ENCODE data around the gene E2F6. TPM values are rescaled to one million over a fixed set of nuclear protein-coding genes. Genes with fewer than 3 reads are reported as not detected.

The E2F6 gene
- total and polyA plus RNA-seq, 2 of the 13 experiments (the other 11 are each of a cell fraction or from before 2014, with no cell fraction given), result 27.3 to 36.0 TPM

GRCh38 chr2:11505652-11506610 is 40.0 kb upstream of the E2F6 start (continued):
- TF ChIP-seq ZFYVE20 (CRISPR knock-in tag; IDR thresholded peaks at IDR 0.05; ENCODE audit: borderline replicate concordance, low read depth), result no peak
- peak; percentile 56 for TF ChIP-seq NR2F6 (IDR thresholded peaks at IDR 0.05)
- peak; percentile 72; the same call in 1 of the 2 replicates for TF ChIP-seq NR2F6 (CRISPR knock-in tag; IDR thresholded peaks at IDR 0.05)
- peak; percentile 25; the same call in 1 of the 2 replicates for TF ChIP-seq GABPB1 (CRISPR knock-in tag; IDR thresholded peaks at IDR 0.05)
- TF ChIP-seq PAX8 (CRISPR knock-in tag; IDR thresholded peaks at IDR 0.05; ENCODE audit: borderline replicate concordance), result 0 out of 2 replicates have a peak, but pooled peaks have one; percentile 50
- TF ChIP-seq SATB2 (CRISPR knock-in tag; IDR thresholded peaks at IDR 0.05), result no peak
- peak; percentile 72 for TF ChIP-seq POLR2G (IDR thresholded peaks at IDR 0.05; ENCODE audit: low read depth, low read length)
- peak; percentile 16; the same call in 1 of the 2 replicates for TF ChIP-seq SP4 (CRISPR knock-in tag; IDR thresholded peaks at IDR 0.05)
- TF ChIP-seq ZNF619 (CRISPR knock-in tag; IDR thresholded peaks at IDR 0.05), result 0 out of 2 replicates have a peak, but pooled peaks have one; percentile 59
- TF ChIP-seq HOXA7 (CRISPR knock-in tag; IDR thresholded peaks at IDR 0.05), result no peak
- TF ChIP-seq ZBTB25 (CRISPR knock-in tag; IDR thresholded peaks at IDR 0.05), result peak; percentile 78; the same call in 1 of the 2 replicates
- TF ChIP-seq ZNF468 (CRISPR knock-in tag; IDR thresholded peaks at IDR 0.05), result no peak
- TF ChIP-seq ZNF414 (CRISPR knock-in tag; IDR thresholded peaks at IDR 0.05), result peak; percentile 34; the same call in 1 of the 2 replicates
- TF ChIP-seq BRCA1 (CRISPR knock-in tag; IDR thresholded peaks at IDR 0.05), result peak; percentile 73; the same call in 1 of the 2 replicates
- TF ChIP-seq ZNF710 (CRISPR knock-in tag; IDR thresholded peaks at IDR 0.05; ENCODE audit: borderline replicate concordance), result no peak; the same call in none of the 2 replicates
- TF ChIP-seq MXD3 (CRISPR knock-in tag; IDR thresholded peaks at IDR 0.05), result peak; percentile 25
- TF ChIP-seq HMG20A (CRISPR knock-in tag; IDR thresholded peaks at IDR 0.05; ENCODE audit: borderline replicate concordance), result peak; percentile 89
- peak; percentile 82 for TF ChIP-seq ELF3 (CRISPR knock-in tag; IDR thresholded peaks at IDR 0.05)
- peak; percentile 91 for TF ChIP-seq TOPORS (CRISPR knock-in tag; IDR thresholded peaks at IDR 0.05)
- 0 out of 2 replicates have a peak, but pooled peaks have one; percentile 11 for TF ChIP-seq SIN3B (IDR thresholded peaks at IDR 0.05; ENCODE audit: low read length)
- TF ChIP-seq, protein P1, sequence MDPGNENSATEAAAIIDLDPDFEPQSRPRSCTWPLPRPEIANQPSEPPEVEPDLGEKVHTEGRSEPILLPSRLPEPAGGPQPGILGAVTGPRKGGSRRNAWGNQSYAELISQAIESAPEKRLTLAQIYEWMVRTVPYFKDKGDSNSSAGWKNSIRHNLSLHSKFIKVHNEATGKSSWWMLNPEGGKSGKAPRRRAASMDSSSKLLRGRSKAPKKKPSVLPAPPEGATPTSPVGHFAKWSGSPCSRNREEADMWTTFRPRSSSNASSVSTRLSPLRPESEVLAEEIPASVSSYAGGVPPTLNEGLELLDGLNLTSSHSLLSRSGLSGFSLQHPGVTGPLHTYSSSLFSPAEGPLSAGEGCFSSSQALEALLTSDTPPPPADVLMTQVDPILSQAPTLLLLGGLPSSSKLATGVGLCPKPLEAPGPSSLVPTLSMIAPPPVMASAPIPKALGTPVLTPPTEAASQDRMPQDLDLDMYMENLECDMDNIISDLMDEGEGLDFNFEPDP (CRISPR knock-in tag; conservative IDR thresholded peaks at IDR 0.05), result no peak
- TF ChIP-seq PCBP1 (IDR thresholded peaks at IDR 0.05; ENCODE audit: borderline replicate concordance, low read depth, low read length), result no peak
- TF ChIP-seq ZNF614 (CRISPR knock-in tag; IDR thresholded peaks at IDR 0.05; ENCODE audit: borderline replicate concordance), result no peak; the same call in 1 of the 2 replicates
- TF ChIP-seq ZNF569 (CRISPR knock-in tag; IDR thresholded peaks at IDR 0.05; ENCODE audit: borderline replicate concordance), result no peak

All from HepG2 (cell line).